Ovary (tissue), 3 donors: ENCODE data around the gene ADGRE1.

Source experiments
- CTCF ChIP-seq, 3 donors: fragments of 450-650 bp in 2 of 3; fragments of 200-600 bp in 1 of 3; IDR thresholded peaks; one replicate each; pipeline versions ENCODE4 v1.5.1 to v1.8.0; 2016 to 2022; ENCODE audit warnings: antibody characterized with exemption in 3 of 3, mild to moderate bottlenecking in 1 of 3
- POLR2A ChIP-seq: fragments of 450-650 bp; IDR thresholded peaks from one replicate; pipeline ENCODE4 v1.6.1; 2017; ENCODE audit warnings: antibody characterized with exemption, mild to moderate bottlenecking, moderate library complexity
- donor health status: DM: no; HTN: no; CAD: no.

- TF ChIP-seq POLR2A (no peak), CTCF (IDR thresholded peaks at IDR 0.05) (no peak)
Observed at GRCh38 chr19:6890938-6891337, 3.6 kb downstream of the ADGRE1 start.
